Mucosa of gallbladder (tissue), 1 donor: ENCODE measurements around the gene ATG13. TPM values are rescaled to one million over a fixed set of nuclear protein-coding genes. Genes with fewer than 3 reads are reported as not detected.

Experiments used
- DNase-seq: peaks from one replicate; pipeline ENCODE4 v3.0.0-alpha.2; 2020; ENCODE audit warnings: low spot score
- total RNA-seq: library from RNA; stranded (reverse); gene quantifications from one replicate; pipeline ENCODE4 v1.2.1, GENCODE V29; 2021
- donor health status: DM: no; HTN: no; CAD: no.

The ATG13 gene
- total RNA-seq, 1 donor from 2014 or later: 91.0 TPM

GRCh38 chr11:46607516-46607915 lies 9.8 kb upstream of the ATG13 start:
- DNase-seq: no peak

GRCh38 chr11:46609386-46609785 lies 8.0 kb upstream of the ATG13 start:
- no peak for DNase-seq

GRCh38 chr11:46611526-46612304 lies 5.6 kb upstream of the ATG13 start:
- DNase-seq: no peak

- DNase-seq: no peak
These were observed 5.0 kb upstream of the ATG13 start for GRCh38 chr11:46612326-46612725.

GRCh38 chr11:46615756-46616155 lies 1.6 kb upstream of the ATG13 start:
- DNase-seq: no peak

- DNase-seq: no peak
These were observed 711 bp upstream of the ATG13 start for GRCh38 chr11:46616551-46617133.

GRCh38 chr11:46617972-46618314 lies 590 bp downstream of the ATG13 start:
- no peak for DNase-seq

- DNase-seq: no peak
These were observed 1.5 kb downstream of the ATG13 start for GRCh38 chr11:46618837-46619236.

- DNase-seq: no peak
These were observed 8.1 kb downstream of the ATG13 start for GRCh38 chr11:46625406-46625805.

GRCh38 chr11:46628961-46629360 lies 11.6 kb downstream of the ATG13 start:
- no peak for DNase-seq

GRCh38 chr11:46630237-46630636 lies 12.9 kb downstream of the ATG13 start:
- no peak for DNase-seq

- no peak for DNase-seq
These were observed 14.3 kb downstream of the ATG13 start for GRCh38 chr11:46631676-46632075.

- DNase-seq: no peak
These were observed 15.1 kb downstream of the ATG13 start for GRCh38 chr11:46632502-46632901.

GRCh38 chr11:46633291-46634217 lies 16.2 kb downstream of the ATG13 start:
- DNase-seq: no peak

GRCh38 chr11:46635557-46636139 lies 18.3 kb downstream of the ATG13 start:
- no peak for DNase-seq

- DNase-seq: no peak
These were observed 20.2 kb downstream of the ATG13 start for GRCh38 chr11:46637546-46637945.

- no peak for DNase-seq
These were observed 22.0 kb downstream of the ATG13 start for GRCh38 chr11:46639197-46639839.

- no peak for DNase-seq
These were observed 22.9 kb downstream of the ATG13 start for GRCh38 chr11:46640036-46640788.

GRCh38 chr11:46641639-46642038 lies 24.3 kb downstream of the ATG13 start:
- no peak for DNase-seq

- DNase-seq: no peak
These were observed 25.4 kb downstream of the ATG13 start for GRCh38 chr11:46642627-46643335.
